Uterus (tissue), 4 donors: Measurements from ENCODE around the gene FKBP2. TPM values are rescaled to one million over a fixed set of nuclear protein-coding genes. Genes with fewer than 3 reads are reported as not detected.

Experiments used
- DNase-seq, 2 donors: peaks; one replicate each; pipeline ENCODE4 v3.0.0-alpha.2; 2019 to 2020
- H3K27ac ChIP-seq, 2 donors: fragments of 200-600 bp; sonication (generic); 1 replicate in 1 of 2; 2 replicates in 1 of 2; pipeline ENCODE4 v1.5.1; 2016 to 2018
- H3K27me3 ChIP-seq, 2 donors: fragments of 200-600 bp; sonication (generic); one replicate each; pipeline ENCODE4 v1.5.1; 2018 to 2019; ENCODE audit warnings: control low read depth in 1 of 2
- H3K36me3 ChIP-seq, 2 donors: fragments of 200-600 bp; sonication (generic); one replicate each; pipeline ENCODE4 v1.5.1; 2019; ENCODE audit warnings: control low read depth in 1 of 2
- H3K4me1 ChIP-seq, 2 donors: fragments of 200-600 bp; sonication (generic); one replicate each; pipeline ENCODE4 v1.5.1; 2018 to 2019; ENCODE audit warnings: control low read depth in 1 of 2
- H3K4me3 ChIP-seq, 2 donors: fragments of 200-600 bp; sonication (generic); 1 replicate in 1 of 2; 2 replicates in 1 of 2; pipeline ENCODE4 v1.5.1; 2018 to 2019; ENCODE audit warnings: mild to moderate bottlenecking in 1 of 2
- H3K9me3 ChIP-seq, 2 donors: fragments of 200-600 bp; sonication (generic); one replicate each; pipeline ENCODE4 v1.5.1; 2019; ENCODE audit warnings: control low read depth in 1 of 2
- CTCF ChIP-seq, 4 experiments: fragments of 200-600 bp in 2 of 4; fragments of 450-650 bp in 2 of 4; sonication (generic) in 2 of 4; IDR thresholded peaks; one replicate each; pipeline ENCODE4 v1.5.1; 2016 to 2019; ENCODE audit warnings: antibody characterized with exemption in 4 of 4, mild to moderate bottlenecking in 2 of 4, moderate library complexity in 1 of 4
- POLR2A ChIP-seq, 2 donors: fragments of 450-650 bp; IDR thresholded peaks; one replicate each; pipeline ENCODE4 v1.6.1; 2016; ENCODE audit warnings: antibody characterized with exemption in 2 of 2, mild to moderate bottlenecking in 1 of 2, moderate library complexity in 1 of 2
- intact Hi-C: fragments of 100-400 bp; cut with DNase I; formaldehyde crosslinking; loops from one replicate; pipeline ENCODE4 v1.15.1; 2023; ENCODE audit warnings: low total_unique reads
- total RNA-seq, 4 donors: library from RNA; depleted of rRNA in 3 of 4; stranded (reverse); fragments of >200 nt in 3 of 4; gene quantifications; one replicate each; pipeline versions ENCODE4 v1.1.0 to v1.2.4, GENCODE V29; 2014 to 2023
- donor health status: DM: yes; HTN: yes; CAD: no.

The FKBP2 gene
- total RNA-seq, 4 donors from 2014 or later = 22.3 to 74.0 (median 37.7) TPM

GRCh38 chr11:64224151-64224890, 16.6 kb upstream of the FKBP2 start:
- peak in 1 of 2 donors; percentile 19 for DNase-seq

GRCh38 chr11:64224891-64225607, 15.8 kb upstream of the FKBP2 start:
- Histone ChIP-seq H3K27ac (peak overlapping the region; percentile 85 to 91), H3K27me3 (no peaks in the 10 kb centered on the region), H3K4me1 (peaks cover 0 to 25% of the 10 kb centered on the region in 2 donors), H3K36me3 (no peaks in the 10 kb centered on the region), H3K4me3 (peak overlapping the region; percentile 76 to 99), H3K9me3 (no peaks in the 10 kb centered on the region)
- TF ChIP-seq POLR2A (IDR thresholded peaks at IDR 0.05) (no peak), CTCF (IDR thresholded peaks at IDR 0.05) (no peak)
- intact Hi-C loops = no loop called here
- DNase-seq = no peak

More at GRCh38 chr11:64224151-64224890, 16.6 kb upstream of the FKBP2 start:
- Histone ChIP-seq H3K36me3 (no peaks in the 10 kb centered on the region), H3K27ac (no peak overlapping the region), H3K27me3 (no peaks in the 10 kb centered on the region), H3K4me3 (no peak overlapping the region), H3K9me3 (no peaks in the 10 kb centered on the region), H3K4me1 (peaks cover 0 to 19% of the 10 kb centered on the region in 2 donors)
- intact Hi-C loops = no loop called here
- TF ChIP-seq CTCF (IDR thresholded peaks at IDR 0.05) (no peak), POLR2A (IDR thresholded peaks at IDR 0.05) (no peak)

GRCh38 chr11:64225608-64226506, 15.0 kb upstream of the FKBP2 start, which contains the start of the genes NUDT22 and TRPT1:
Gene NUDT22 (plus strand): TSS chr11:64226274. CDS start chr11:64226653, 379 bp downstream.
Gene TRPT1 (minus strand): TSS chr11:64226186. CDS start chr11:64225860, 326 bp downstream.
- H3K4me3 ChIP-seq = peak within 1 kb of the TSS; percentile 76 to 99
- peak; percentile 83 to 90 for TF ChIP-seq POLR2A (IDR thresholded peaks at IDR 0.05)
- peak in 3 of 4 experiments; percentile 13 to 44 (median 24) for TF ChIP-seq CTCF (IDR thresholded peaks at IDR 0.05)
- peak within 1 kb of the TSS; percentile 85 to 91 for H3K27ac ChIP-seq
- peak; percentile 90 to 93 for DNase-seq
- H3K36me3 ChIP-seq = no peaks in the 10 kb centered on the region
- no peaks in the 10 kb centered on the region for H3K9me3 ChIP-seq
- no peaks in the 10 kb centered on the region for H3K27me3 ChIP-seq
- peaks cover 1 to 25% of the 10 kb centered on the region in 2 donors for H3K4me1 ChIP-seq
- intact Hi-C loops = no loop called here

GRCh38 chr11:64226507-64227051, 14.3 kb upstream of the FKBP2 start:
- intact Hi-C loops = no loop called here
- Histone ChIP-seq H3K4me3 (peak overlapping the region; percentile 76 to 99), H3K27me3 (no peaks in the 10 kb centered on the region), H3K36me3 (no peaks in the 10 kb centered on the region), H3K27ac (peak overlapping the region; percentile 85 to 91), H3K9me3 (no peaks in the 10 kb centered on the region), H3K4me1 (peaks cover 4 to 25% of the 10 kb centered on the region in 2 donors)
- TF ChIP-seq CTCF (IDR thresholded peaks at IDR 0.05) (no peak), POLR2A (IDR thresholded peaks at IDR 0.05) (no peak)
- DNase-seq = peak; percentile 43 to 53
